SIG-M5 treated with dmso at 0.1 percent for 504 hours (cell line): Measurements from ENCODE around the gene OSBPL9.
"Not testable (repeated sequence)": the region's sequence is repeated elsewhere in the genome, so short reads cannot be mapped to it uniquely, and the experiment has no call there.

Experiments used
- DNase-seq: peaks from one replicate; lab custom pipeline; 2025; ENCODE audit not compliant: unreplicated experiment; lab: John Stamatoyannopoulos, UW

The OSBPL9 gene

GRCh38 chr1:51605961-51606723, 10.8 kb upstream of the OSBPL9 start:
- DNase-seq = peak; percentile 73

- DNase-seq = no peak
Measured at GRCh38 chr1:51607681-51608095, 9.2 kb upstream of the OSBPL9 start.

GRCh38 chr1:51610104-51610503, 6.8 kb upstream of the OSBPL9 start:
- DNase-seq = not testable (repeated sequence)

GRCh38 chr1:51610637-51611036, 6.3 kb upstream of the OSBPL9 start:
- DNase-seq = no peak

- no peak for DNase-seq
Measured at GRCh38 chr1:51612447-51612961, 4.4 kb upstream of the OSBPL9 start.

- DNase-seq = no peak
Measured at GRCh38 chr1:51615780-51616291, 1.1 kb upstream of the OSBPL9 start.

- DNase-seq = no peak
Measured at GRCh38 chr1:51616490-51616889, 402 bp upstream of the OSBPL9 start.

- DNase-seq = no peak
Measured at GRCh38 chr1:51618715-51619114, 1.8 kb downstream of the OSBPL9 start.

- DNase-seq = no peak
Measured at GRCh38 chr1:51620470-51620869, 3.6 kb downstream of the OSBPL9 start.

- DNase-seq = no peak
Measured at GRCh38 chr1:51621161-51621560, 4.3 kb downstream of the OSBPL9 start.

GRCh38 chr1:51621841-51622454, 5.1 kb downstream of the OSBPL9 start:
- DNase-seq = no peak

- peak; percentile 65 for DNase-seq
Measured at GRCh38 chr1:51622455-51622913, 5.6 kb downstream of the OSBPL9 start.

GRCh38 chr1:51623025-51623424, 6.1 kb downstream of the OSBPL9 start:
- DNase-seq = no peak

- DNase-seq = no peak
Measured at GRCh38 chr1:51623450-51623849, 6.6 kb downstream of the OSBPL9 start.

GRCh38 chr1:51624855-51625254, 8.0 kb downstream of the OSBPL9 start:
- DNase-seq = no peak

GRCh38 chr1:51627672-51628071, 10.8 kb downstream of the OSBPL9 start:
- DNase-seq = peak; percentile 24

GRCh38 chr1:51628715-51629590, 12.1 kb downstream of the OSBPL9 start:
- DNase-seq = no peak

- DNase-seq = no peak
Measured at GRCh38 chr1:51629918-51630317, 13.0 kb downstream of the OSBPL9 start.

GRCh38 chr1:51630393-51630792, 13.5 kb downstream of the OSBPL9 start:
- no peak for DNase-seq

GRCh38 chr1:51630922-51631321, 14.0 kb downstream of the OSBPL9 start:
- DNase-seq = no peak

- DNase-seq = no peak
Measured at GRCh38 chr1:51631747-51632146, 14.9 kb downstream of the OSBPL9 start.
